Cardiac muscle cell (in vitro differentiated cells and primary cell): Measurements from ENCODE around the gene DSCAML1. TPM values are rescaled to one million over a fixed set of nuclear protein-coding genes. Genes with fewer than 3 reads are reported as not detected.

ENCODE experiments used
- DNase-seq, 2 donors: peaks; one replicate each; pipeline versions ENCODE4 v3.0.0 to v3.0.0-alpha.2; 2010 to 2017; ENCODE audit warnings: low read depth in 1 of 2, low spot score in 1 of 2
- H3K27ac ChIP-seq: fragments of 200-600 bp; sonication (generic); 2 replicates; pipeline ENCODE4 v1.5.1; 2016
- H3K27me3 ChIP-seq: fragments of 200-600 bp; sonication (generic); 2 replicates; pipeline ENCODE4 v1.6.0; 2016; ENCODE audit warnings: control low read depth
- H3K36me3 ChIP-seq: fragments of 200-600 bp; sonication (generic); 2 replicates; pipeline ENCODE4 v1.5.1; 2016; ENCODE audit warnings: control low read depth
- H3K4me1 ChIP-seq: fragments of 200-600 bp; sonication (generic); 2 replicates; pipeline ENCODE4 v1.8.1; 2017; ENCODE audit warnings: low read depth, mild to moderate bottlenecking, mixed run types
- H3K4me3 ChIP-seq: fragments of 200-600 bp; sonication (generic); 2 replicates; pipeline ENCODE4 v1.5.1; 2016; ENCODE audit warnings: mild to moderate bottlenecking
- H3K9me3 ChIP-seq: fragments of 200-600 bp; sonication (generic); 2 replicates; pipeline ENCODE4 v1.5.1; 2017; ENCODE audit warnings: low read depth, mild to moderate bottlenecking, control low read depth
- polyA plus RNA-seq: library from polyadenylated mRNA; unstranded; fragments of >200 nt; fragmentation: Nextera tagmentation; extraction: Ambion mirVana; gene quantifications from 2 replicates; pipeline ENCODE4 v1.2.1, GENCODE V29; 2016
- total RNA-seq: library from RNA; depleted of rRNA; stranded (reverse); fragments of >200 nt; gene quantifications from 2 replicates; pipeline ENCODE4 v1.2.3, GENCODE V29; 2016
- TF ChIP-seq, protein P1 (sequence below): IDR thresholded peaks from 2 replicates; pipeline ENCODE4 v1.5.1; 2012; ENCODE audit warnings: low read depth, mild to moderate bottlenecking, low read length

DSCAML1 gene
- total and polyA plus RNA-seq, 2 experiments from 2014 or later = 1.8 TPM; not detected in 1

DNA sequence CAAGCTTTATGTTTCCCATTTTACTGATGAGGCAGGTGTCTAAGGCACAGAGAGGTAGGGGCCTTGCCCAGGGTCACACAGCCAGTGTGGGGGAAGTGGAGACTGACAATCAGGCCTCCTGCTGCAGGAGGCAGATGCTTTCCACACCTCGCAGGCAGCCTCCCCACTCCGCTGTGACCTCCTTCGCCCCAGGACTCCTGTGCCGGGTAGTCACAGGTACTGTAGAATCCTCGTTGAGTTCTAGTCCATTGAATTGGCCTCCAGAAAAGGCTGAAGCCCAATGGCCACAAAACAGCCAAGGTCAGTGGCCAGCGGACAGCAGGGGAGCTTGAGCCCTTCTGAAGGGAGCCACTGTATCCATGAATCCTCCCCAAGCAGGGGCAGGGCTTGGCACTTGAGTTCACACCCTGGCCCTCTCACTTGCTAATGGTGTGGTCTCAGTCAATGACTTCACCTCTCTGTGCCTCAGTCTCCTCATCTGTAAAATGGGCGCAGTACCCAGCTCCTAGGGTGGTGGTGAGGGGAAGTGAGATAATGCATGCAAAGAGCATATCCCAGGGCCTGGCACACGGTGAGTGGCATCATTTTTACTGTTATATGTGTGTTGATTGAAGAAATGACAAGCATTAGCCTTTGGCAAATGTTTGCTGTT, 28.6 kb upstream of the DSCAML1 start:
- H3K4me3 ChIP-seq = no peak overlapping the region
- H3K36me3 ChIP-seq = no peaks in the 10 kb centered on the region
- no peaks in the 10 kb centered on the region for H3K27me3 ChIP-seq
- no peak for DNase-seq
- peaks cover 4% of the 10 kb centered on the region for H3K4me1 ChIP-seq
- H3K27ac ChIP-seq = no peak overlapping the region
- TF ChIP-seq, protein P1, sequence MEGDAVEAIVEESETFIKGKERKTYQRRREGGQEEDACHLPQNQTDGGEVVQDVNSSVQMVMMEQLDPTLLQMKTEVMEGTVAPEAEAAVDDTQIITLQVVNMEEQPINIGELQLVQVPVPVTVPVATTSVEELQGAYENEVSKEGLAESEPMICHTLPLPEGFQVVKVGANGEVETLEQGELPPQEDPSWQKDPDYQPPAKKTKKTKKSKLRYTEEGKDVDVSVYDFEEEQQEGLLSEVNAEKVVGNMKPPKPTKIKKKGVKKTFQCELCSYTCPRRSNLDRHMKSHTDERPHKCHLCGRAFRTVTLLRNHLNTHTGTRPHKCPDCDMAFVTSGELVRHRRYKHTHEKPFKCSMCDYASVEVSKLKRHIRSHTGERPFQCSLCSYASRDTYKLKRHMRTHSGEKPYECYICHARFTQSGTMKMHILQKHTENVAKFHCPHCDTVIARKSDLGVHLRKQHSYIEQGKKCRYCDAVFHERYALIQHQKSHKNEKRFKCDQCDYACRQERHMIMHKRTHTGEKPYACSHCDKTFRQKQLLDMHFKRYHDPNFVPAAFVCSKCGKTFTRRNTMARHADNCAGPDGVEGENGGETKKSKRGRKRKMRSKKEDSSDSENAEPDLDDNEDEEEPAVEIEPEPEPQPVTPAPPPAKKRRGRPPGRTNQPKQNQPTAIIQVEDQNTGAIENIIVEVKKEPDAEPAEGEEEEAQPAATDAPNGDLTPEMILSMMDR = no peak
- no peaks in the 10 kb centered on the region for H3K9me3 ChIP-seq

DNA sequence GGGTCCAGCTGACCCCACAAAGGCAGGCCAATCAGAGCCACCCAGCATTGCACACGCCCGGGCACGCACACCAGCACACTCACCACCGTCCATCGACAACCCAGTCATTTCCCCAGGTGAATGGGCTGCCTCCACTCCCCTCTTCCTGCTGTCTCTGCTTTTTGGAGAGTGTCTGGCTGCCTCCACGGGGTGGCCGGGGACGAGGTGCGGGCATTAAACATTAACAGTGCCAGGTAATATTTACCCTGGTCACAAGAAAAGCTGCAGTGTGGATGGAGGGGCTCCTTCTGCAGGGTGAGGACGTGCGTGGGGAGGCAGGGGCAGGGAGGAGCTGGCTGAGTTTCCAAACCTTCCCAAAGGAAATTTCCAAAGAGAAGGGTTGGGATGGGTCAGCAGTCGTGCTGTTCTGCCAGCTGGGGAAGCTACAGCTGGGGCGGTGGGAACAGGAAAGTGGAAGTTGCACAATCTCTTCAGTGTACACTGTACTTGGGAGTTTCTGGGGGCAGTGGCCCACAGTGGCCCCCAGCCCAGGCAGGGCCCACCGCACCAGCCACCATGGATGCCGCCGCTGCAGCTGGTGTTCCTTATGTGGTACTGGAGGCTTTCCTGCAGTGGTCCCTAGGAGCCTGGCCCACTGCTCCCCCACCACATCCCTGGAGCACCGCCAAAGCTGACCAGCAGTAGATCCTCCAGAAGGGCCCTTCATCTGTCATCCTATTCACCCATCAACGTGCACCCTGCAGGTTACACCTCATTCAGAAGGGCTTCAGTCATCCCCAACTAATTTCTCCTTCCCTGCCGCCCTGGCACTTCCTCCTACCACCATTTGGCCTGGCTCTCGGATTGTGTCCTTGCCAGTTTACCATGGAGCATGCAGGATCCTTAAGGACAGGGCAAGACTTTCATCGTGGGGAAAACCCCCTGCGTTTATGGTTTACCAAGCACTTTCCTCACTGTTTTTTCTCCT, 27.8 kb upstream of the DSCAML1 start, which contains the start of gene FXYD2:
Gene FXYD2 (minus strand): TSS at position 174 of the 967 bp plus-strand sequence. CDS start 66 bp downstream, at position 108.
- Histone ChIP-seq H3K27ac (no peak within 1 kb of the TSS), H3K9me3 (no peaks in the 10 kb centered on the region), H3K27me3 (no peaks in the 10 kb centered on the region), H3K4me3 (no peak within 1 kb of the TSS), H3K4me1 (peaks cover 4% of the 10 kb centered on the region), H3K36me3 (no peaks in the 10 kb centered on the region)
- TF ChIP-seq, protein P1 = no peak
- peak in 1 of 2 donors; percentile 69 for DNase-seq

DNA sequence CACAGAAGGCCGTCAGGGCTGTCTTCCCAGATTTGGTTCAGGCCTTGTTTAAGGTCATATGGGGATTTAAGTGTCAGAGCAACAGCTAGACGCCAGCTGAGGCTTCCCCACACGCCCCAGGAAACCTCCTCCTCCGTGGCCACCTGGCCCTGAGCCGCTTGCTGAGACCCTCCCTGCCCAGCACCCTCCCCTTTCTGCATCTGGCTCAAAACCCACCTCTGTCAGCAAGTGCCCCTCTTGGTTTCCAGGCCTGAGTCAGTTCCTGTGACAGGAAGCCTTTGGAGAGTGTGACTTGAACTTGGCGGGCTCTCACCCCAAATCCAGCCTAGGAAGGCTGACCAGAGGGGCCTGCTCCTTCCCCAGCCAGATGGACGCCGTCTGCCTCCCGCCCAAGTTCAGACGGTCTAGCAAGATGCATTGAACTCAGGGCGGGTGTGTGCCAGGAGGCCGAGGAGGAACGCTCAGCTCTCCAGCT, 27.0 kb upstream of the DSCAML1 start:
- Histone ChIP-seq H3K27me3 (no peaks in the 10 kb centered on the region), H3K36me3 (no peaks in the 10 kb centered on the region), H3K4me1 (peaks cover under 1% of the 10 kb centered on the region), H3K27ac (no peak overlapping the region), H3K9me3 (no peaks in the 10 kb centered on the region), H3K4me3 (no peak overlapping the region)
- peak in 1 of 2 donors; percentile 80 for DNase-seq
- TF ChIP-seq, protein P1 = no peak

DNA sequence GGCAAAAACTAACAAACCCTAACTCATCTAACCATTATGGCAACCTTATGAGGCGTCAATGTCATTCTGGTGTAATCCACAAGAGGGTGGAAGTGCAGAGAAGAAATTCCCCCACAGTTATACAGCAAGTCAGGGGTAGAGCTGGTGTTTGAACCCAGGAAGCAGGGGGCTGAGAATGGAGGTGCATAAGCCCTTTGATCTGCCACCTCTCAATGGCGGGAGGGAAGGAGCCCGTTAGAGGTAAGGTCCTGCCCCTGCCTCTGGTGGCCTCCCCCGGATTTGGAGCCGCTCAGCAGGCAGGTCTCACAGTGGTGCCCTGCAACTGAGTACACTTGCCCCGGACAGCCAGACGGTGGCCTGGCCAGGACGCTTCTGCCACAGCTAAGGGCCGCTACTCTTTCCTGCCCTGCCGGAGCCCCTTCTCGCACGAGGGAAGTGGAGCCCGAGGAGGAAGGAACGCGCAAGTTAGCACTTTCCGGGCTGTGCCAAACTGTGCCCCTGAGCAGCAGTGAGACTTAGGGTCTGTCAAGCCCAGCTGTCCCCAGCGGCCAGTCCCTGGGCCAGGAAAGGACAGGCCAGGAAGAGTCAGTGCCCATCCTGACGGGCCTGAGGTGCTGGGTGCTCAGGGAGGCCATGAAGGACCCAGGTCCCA, 26.4 kb upstream of the DSCAML1 start:
- Histone ChIP-seq H3K36me3 (no peaks in the 10 kb centered on the region), H3K9me3 (no peaks in the 10 kb centered on the region), H3K27ac (no peak overlapping the region), H3K4me3 (no peak overlapping the region), H3K4me1 (no peaks in the 10 kb centered on the region), H3K27me3 (no peaks in the 10 kb centered on the region)
- TF ChIP-seq, protein P1 = peak; percentile 18
- peak in 1 of 2 donors; percentile 29 for DNase-seq
